GM19035 (cell line): Measurements from ENCODE around the gene CCDC27.
A peak's percentile ranks its signal among the peaks of the same experiment; 100 is the strongest.
"Not testable (repeated sequence)": the region's sequence is repeated elsewhere in the genome, so short reads cannot be mapped to it uniquely, and the experiment has no call there.

Experiments used
- ATAC-seq: cut with Tn5 transposase; IDR thresholded peaks from one replicate; pipeline ENCODE4 v1.9.1; 2021; ENCODE audit not compliant: unreplicated experiment

The CCDC27 gene

GRCh38 chr1:3735027-3735681 is 17.1 kb upstream of the CCDC27 start:
- ATAC-seq = no peak

GRCh38 chr1:3735688-3736087 is 16.6 kb upstream of the CCDC27 start:
- ATAC-seq = no peak

DNA sequence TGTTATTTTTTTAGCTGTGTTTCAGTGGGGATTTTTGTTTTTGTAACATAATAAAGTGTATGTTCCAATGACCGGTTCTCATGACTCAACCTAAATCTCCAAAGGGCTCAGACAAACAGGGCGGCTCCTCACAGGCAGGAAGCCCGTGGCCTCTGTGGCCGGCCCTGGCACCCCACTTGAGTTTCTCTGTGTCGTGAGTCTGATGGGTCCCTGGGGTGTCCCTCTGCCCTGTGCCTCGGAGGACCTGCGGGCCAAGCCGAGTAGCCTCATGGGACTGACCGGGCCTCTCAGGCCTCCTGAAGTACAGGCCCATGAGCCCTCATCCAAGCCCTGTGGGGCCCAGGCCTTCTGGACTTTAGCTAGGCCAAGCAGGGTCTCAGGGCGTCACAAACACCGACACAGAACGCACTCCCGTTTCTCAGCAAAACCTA is 16.1 kb upstream of the CCDC27 start:
- no peak for ATAC-seq

DNA sequence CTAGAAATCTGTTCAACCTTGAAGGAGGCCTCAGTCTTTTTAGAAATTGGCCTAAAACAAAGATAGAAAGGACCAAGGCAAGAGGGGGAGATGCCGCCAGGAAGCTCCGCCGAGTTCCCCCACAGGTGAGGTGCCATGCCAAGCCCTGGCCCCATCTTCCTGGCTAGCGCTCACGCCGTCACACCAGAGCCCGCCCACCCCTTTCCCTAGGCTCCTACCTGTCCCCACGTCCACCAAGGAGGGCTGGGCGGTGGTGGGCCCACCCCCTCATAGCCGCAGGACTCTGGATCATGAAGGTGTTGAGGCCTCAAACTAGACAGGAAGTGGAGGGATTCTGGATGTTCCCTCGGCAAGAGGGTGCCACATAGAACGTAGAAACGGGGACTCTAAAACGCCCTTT is 15.5 kb upstream of the CCDC27 start:
- no peak for ATAC-seq

DNA sequence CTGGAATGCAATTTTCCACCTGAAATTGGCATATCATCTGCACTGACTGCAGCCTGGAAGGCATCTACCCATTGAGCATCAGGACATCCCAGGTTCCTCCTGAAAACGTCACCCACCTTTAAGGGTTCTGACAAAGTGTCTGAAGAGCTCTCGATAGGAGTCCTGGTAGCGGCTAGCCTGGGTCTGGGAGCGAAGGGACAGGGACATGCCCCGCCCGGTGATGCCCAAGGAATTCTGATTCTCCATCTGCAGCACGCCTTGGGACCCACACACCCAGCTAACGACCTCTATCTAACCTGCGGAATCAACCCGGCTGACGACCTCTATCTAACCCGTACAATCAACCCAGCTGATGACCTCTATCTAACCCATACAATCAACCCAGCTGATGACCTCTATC is 13.3 kb upstream of the CCDC27 start:
- ATAC-seq = no peak

GRCh38 chr1:3740042-3740441 is 12.2 kb upstream of the CCDC27 start:
- ATAC-seq = no peak

DNA sequence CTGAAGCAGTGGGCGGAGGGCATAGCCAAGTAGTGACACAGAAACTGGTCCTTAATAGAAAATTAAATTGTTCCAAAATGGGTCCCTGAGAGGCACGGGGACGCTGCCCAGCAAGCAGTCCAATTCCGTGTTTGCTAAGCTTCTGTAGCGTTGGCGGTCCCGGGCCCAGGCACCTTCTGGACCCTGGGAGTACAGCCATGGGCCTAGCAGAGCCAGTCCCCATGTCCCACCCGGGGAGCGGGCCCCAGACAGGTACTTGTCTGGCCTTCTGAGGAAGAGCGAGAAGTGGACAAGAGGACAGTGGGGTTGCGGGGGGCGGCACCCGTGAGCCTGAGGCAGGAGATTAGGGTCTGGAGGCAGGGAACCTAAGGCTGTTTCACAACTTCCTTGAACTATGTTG is 11.5 kb upstream of the CCDC27 start:
- no peak for ATAC-seq

DNA sequence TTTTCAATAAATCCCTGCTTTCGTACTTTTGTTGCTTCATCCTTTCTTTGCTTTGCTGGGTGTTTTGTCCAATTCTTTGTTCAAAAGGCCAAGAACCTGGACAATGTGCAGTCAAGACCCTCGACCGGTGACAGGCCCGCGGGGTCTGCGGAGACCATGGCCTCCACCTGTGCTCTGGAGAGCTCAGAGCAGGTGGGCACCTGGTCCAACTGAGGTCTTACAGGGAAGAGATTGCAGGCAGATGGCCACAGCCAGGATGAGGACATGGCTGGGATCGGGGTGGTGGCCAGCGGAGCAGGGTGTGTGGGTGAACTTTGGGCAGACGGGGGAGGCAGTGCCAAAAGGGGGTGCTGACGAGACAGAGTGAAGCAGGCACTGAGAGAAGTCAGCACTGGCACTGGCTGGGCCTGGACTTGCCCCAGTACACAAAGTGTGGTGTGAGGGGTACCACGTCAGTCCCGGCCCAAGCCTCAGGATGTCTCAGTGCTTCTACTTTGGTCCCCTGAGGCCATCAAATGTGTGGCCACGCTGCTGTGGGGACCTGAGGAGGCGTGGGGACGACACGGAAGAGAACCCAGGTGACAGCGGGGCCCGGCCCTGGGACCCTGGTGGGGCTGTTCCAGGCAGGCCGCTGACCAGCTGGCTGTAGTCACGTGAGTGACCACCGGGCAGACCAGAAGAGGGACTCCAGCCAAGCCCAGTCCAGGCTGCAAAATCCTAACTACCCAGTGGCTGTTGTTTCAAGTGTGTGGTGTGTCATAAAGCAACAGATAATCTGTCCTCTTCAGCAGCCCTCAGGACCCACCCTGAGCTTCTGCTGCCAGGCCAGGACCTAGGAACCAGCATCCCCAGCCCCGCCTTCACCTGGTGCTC is 10.4 kb upstream of the CCDC27 start:
- ATAC-seq = no peak

DNA sequence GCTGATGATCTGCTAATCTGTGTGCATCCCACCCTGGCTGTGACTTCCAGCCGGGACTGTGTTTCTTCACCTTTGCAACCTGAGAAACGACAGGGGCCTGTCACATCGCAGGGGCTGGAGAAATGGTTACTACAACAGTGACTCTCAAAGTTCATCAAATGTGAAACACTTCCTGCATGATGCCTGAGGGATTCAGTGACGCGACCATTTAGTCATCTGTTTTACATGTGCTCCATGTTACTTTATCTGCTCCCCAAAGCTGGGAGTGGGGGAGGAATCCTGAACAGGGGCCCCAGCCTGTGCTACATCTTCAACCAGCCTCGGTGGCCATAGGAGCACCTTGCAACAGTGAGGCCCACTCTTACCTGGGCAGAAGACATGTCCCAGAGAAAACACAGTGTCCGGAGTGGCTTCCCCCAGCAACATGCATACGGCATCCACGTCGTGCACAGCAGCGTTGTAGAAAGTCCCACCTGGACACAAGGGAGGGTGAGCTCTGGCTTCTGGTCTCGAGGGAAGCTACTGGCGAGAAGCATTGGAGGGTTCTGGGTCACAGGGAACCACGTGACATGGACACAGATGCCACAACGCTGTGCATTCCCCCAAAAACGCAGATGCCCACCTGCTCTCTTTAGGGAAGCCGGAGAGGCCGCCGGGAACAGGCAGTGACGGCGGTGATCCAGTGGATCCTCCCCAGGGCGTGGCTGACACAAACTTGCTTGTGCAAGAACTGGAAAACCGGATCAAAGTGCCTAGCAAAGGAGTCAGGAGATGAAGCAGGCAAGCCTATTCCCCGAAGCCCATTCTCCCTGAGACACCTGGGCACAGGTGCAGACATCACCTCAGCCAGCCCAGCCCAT is 9.6 kb upstream of the CCDC27 start:
- no peak for ATAC-seq

DNA sequence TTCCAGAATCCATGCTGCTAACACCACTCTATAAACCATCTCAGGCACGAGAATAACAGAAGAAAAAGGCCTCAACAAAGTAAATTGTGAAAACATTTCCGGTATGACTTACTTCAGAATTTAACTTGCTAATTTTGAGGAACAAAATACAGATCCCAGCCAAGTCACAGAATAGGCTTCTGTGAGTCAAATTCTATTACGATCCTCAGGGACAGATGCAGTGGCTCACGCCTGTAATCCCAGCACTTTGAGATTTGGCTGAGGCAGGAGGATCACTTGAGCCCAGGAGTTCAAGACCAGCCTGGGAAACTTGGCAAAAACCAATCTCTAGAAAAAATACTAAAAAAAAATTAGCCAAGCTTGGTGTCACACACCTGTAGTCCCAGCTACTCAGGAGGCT is 8.8 kb upstream of the CCDC27 start:
- ATAC-seq = no peak

- no peak for ATAC-seq
Observed at GRCh38 chr1:3743826-3744225, 8.4 kb upstream of the CCDC27 start.

DNA sequence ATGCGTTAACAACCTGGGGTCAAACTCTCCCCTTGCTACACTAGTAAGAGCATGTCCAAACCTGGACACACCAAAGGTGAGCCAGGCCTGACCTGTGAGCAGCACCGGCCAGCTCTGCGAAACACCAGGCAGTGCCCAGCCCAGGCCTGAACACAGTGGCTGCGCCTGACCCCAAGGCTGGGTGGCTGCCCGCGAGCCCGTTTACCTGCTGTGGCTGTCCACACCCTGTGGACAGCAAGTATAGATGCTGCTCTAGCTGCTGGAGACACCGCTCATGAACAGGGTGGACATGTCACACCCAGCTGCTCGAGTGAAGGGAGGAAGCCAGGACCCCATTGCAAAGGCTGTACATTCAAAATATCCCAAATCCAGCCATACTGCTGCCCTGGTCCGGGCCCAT is 7.6 kb upstream of the CCDC27 start:
- no peak for ATAC-seq

- ATAC-seq = no peak
Observed at GRCh38 chr1:3745071-3745470, 7.2 kb upstream of the CCDC27 start.

DNA sequence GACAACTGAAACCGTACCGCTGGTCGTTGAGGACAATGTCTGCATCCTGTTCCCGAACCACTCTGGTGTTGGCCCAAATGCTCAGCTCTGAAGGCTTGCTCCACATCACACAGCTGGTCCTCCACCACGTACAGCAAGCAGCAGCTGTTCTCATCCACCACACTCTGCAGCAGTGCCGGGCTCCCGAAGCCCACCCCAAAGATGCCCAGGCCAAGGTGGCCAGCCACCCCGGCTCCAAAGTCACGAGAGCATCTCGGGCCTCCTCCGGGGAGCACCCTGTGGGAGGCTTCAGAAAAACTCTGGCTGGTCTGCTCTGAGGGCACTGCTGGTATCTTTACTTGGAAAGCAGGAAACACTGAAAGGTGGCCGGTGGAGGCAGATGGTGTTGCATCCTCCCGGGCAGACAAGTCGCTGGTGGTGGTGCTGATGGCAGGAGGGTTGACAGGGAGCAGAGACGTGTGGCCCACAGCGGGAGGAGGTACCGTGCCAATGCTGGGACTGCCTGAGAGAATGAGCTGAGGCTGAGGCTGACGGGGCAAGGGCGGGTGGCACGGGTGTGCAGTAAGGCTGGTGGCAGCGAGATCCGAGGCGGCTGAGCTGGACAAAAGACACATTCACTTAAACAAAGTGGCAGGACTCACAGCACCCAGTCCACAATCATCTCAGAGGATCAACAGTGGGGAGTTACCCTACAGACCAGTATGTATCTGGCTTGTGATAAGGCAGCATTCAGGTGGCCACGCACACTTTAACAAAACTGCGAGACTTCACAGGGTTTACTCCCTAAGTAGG is 6.5 kb upstream of the CCDC27 start:
- ATAC-seq = no peak

DNA sequence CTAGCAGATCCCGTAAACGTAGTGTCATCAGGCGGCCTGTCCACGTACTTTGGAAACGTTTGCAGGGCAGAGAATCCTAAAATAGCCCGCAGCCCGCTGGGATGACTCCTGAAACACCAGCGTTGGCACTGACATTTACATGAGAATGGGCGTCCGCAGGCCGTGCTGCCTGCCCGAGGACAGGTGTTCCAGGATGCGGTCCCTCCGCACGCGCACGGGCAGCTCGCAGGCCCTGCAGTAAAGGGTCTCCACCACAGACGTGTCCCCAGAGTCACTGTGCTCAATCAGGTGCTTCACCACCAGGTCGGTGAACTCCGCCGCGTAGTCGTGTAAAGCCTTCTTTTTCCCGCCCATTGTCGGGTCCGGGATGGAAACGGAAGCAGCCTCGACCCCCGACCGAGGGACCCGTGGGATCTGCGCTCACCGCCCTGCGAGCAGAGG is 5.8 kb upstream of the CCDC27 start:
- no peak for ATAC-seq

DNA sequence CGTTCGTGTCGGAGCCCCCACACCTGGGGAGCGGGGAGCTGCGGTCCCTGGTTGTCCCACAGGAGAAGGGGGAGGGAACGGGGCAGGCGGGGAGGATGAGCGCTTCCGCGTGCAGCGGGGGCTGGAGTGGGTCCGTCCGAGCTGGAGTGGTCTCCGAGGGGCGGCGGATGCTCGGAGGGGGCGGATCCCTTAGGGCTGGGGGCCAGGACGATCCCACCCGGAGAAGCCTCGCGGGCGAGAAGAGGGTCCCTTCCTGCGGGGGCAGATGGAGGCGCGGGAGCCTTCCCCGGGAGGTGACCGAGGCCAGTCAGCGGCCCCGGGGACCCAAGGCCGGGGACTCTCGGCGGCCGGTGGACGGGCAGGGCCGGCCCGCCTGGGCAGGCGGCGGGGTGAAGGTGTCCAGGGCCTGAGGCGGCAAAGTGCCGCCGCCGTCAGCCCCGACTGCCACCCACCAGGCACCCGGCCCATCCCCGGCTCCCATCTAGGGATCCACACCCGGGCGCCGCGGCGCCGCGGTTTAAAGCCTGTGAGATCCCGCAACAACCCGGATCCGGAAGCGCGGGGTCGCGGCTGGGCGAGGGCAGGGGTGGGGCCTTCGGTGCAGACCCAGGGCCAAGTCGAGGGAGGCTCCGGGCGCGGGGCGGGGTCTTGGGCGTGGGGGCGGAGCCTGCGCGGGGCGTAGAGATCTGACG is 5.3 kb upstream of the CCDC27 start:
- ATAC-seq = peak; percentile 75

GRCh38 chr1:3747522-3747848 is 4.8 kb upstream of the CCDC27 start:
- no peak for ATAC-seq

GRCh38 chr1:3747903-3748302 is 4.3 kb upstream of the CCDC27 start:
- ATAC-seq = no peak

GRCh38 chr1:3748316-3748900 is 3.8 kb upstream of the CCDC27 start:
- not testable (repeated sequence) for ATAC-seq

GRCh38 chr1:3749512-3749911 is 2.7 kb upstream of the CCDC27 start:
- no peak for ATAC-seq
